HepG2 (cell line): ENCODE measurements around the gene OR1M1. TPM values are rescaled to one million over a fixed set of nuclear protein-coding genes. Genes with fewer than 3 reads are reported as not detected.

ENCODE experiments used
- ADNP ChIP-seq: sonication (generic); formaldehyde crosslinking; IDR thresholded peaks from 2 replicates; pipeline ENCODE4 v1.4.0; 2020; ENCODE audit warnings: missing genetic modification reagents
- ATF2 ChIP-seq: sonication (generic); formaldehyde crosslinking; IDR thresholded peaks from 2 replicates; pipeline ENCODE4 v1.4.0; 2020; ENCODE audit warnings: missing genetic modification reagents
- CBX2 ChIP-seq, 2 experiments: fragments of 200-600 bp in 1 of 2; sonication (generic); formaldehyde crosslinking in 1 of 2; IDR thresholded peaks; 2 replicates each; pipeline versions ENCODE4 v1.7.0 to v1.8.1; 2018 to 2022; ENCODE audit warnings: low read depth in 2 of 2, low read length in 1 of 2, mild to moderate bottlenecking in 1 of 2, missing genetic modification reagents in 1 of 2
- CHD4 ChIP-seq: fragments of 200-600 bp; sonication (generic); IDR thresholded peaks from 2 replicates; pipeline ENCODE4 v1.7.0; 2017; ENCODE audit warnings: mild to moderate bottlenecking, low read length, borderline replicate concordance
- FOXK1 ChIP-seq: sonication (generic); formaldehyde crosslinking; IDR thresholded peaks from 2 replicates; pipeline ENCODE4 v1.4.0; 2020; ENCODE audit warnings: low read depth, missing genetic modification reagents, borderline replicate concordance
- POLR2G ChIP-seq: fragments of 200-400 bp; formaldehyde crosslinking; IDR thresholded peaks from 2 replicates; pipeline ENCODE4 v1.6.1; 2018; ENCODE audit warnings: mild to moderate bottlenecking, low read depth, low read length, moderate library complexity
- PPARG ChIP-seq: conservative IDR thresholded peaks from 2 replicates; pipeline ENCODE4 v1.6.1; 2016; ENCODE audit warnings: missing biosample characterization, missing genetic modification reagents
- RNF2 ChIP-seq: fragments of 450-650 bp; conservative IDR thresholded peaks from 2 replicates; pipeline ENCODE4 v1.6.1; 2016; ENCODE audit warnings: low read depth
- SOX6 ChIP-seq, 2 experiments: fragments of 450-650 bp in 1 of 2; sonication (generic) in 1 of 2; formaldehyde crosslinking in 1 of 2; IDR thresholded peaks; 2 replicates each; pipeline versions ENCODE4 v1.4.0 to v1.6.1; 2017 to 2020; ENCODE audit warnings: antibody characterized with exemption in 1 of 2, mild to moderate bottlenecking in 1 of 2, missing genetic modification reagents in 1 of 2
- TIGD3 ChIP-seq: sonication (generic); formaldehyde crosslinking; IDR thresholded peaks from 2 replicates; pipeline ENCODE4 v1.5.1; 2020; ENCODE audit warnings: mild to moderate bottlenecking, missing genetic modification reagents, borderline replicate concordance
- ZBTB33 ChIP-seq: sonication (generic); formaldehyde crosslinking; IDR thresholded peaks from 2 replicates; pipeline ENCODE4 v1.4.0; 2020; ENCODE audit warnings: missing genetic modification reagents
- ZFP36L1 ChIP-seq: sonication (generic); formaldehyde crosslinking; IDR thresholded peaks from 2 replicates; pipeline ENCODE4 v1.8.0; 2022; ENCODE audit warnings: mild to moderate bottlenecking, missing genetic modification reagents, moderate library complexity
- ZNF121 ChIP-seq: sonication (generic); formaldehyde crosslinking; IDR thresholded peaks from 2 replicates; pipeline ENCODE4 v1.5.0; 2020; ENCODE audit warnings: mild to moderate bottlenecking, missing genetic modification reagents
- ZNF282 ChIP-seq: fragments of 450-650 bp; IDR thresholded peaks from 2 replicates; pipeline ENCODE4 v1.6.1; 2018; ENCODE audit not compliant: partially characterized antibody
- ZNF329 ChIP-seq: sonication (generic); formaldehyde crosslinking; IDR thresholded peaks from 2 replicates; pipeline ENCODE4 v1.9.0; 2021; ENCODE audit warnings: low read depth, mild to moderate bottlenecking, missing genetic modification reagents
- ZNF572 ChIP-seq: sonication (generic); formaldehyde crosslinking; IDR thresholded peaks from 2 replicates; pipeline ENCODE4 v1.5.1; 2020; ENCODE audit warnings: mild to moderate bottlenecking, missing genetic modification reagents
- polyA plus RNA-seq, 8 experiments: library from polyadenylated mRNA; depleted of rRNA in 3 of 8; stranded (reverse) in 7 of 8; unstranded in 1 of 8; fragments of >200 nt; fragmentation: Illumina TruSeq in 4 of 8; extraction: Trizol in 4 of 8; gene quantifications; 2 replicates each; pipeline versions ENCODE4 v1.2.1 to v1.2.3, GENCODE V29; 2011 to 2016; ENCODE audit warnings: low read depth in 4 of 8, missing spikeins in 1 of 8, mixed read lengths in 1 of 8; ENCODE audit not compliant: insufficient read depth in 1 of 8
- total RNA-seq, 5 experiments: library from RNA; depleted of rRNA; stranded (reverse); fragments of >200 nt; fragmentation: Illumina TruSeq; extraction: Trizol; gene quantifications; 2 replicates each; pipeline ENCODE4 v1.2.3, GENCODE V29; 2016; ENCODE audit warnings: low read depth in 1 of 5
- TF ChIP-seq, protein P1 (sequence below): sonication (generic); formaldehyde crosslinking; IDR thresholded peaks from 2 replicates; pipeline ENCODE4 v1.8.1; 2023; ENCODE audit warnings: mild to moderate bottlenecking, missing genetic modification reagents, borderline replicate concordance
- TF ChIP-seq, protein P2 (sequence below): sonication (generic); formaldehyde crosslinking; IDR thresholded peaks from 2 replicates; pipeline ENCODE4 v1.4.0; 2020; ENCODE audit warnings: mild to moderate bottlenecking, missing genetic modification reagents
- TF ChIP-seq, protein P3 (sequence below): sonication (generic); formaldehyde crosslinking; IDR thresholded peaks from 2 replicates; pipeline ENCODE4 v1.8.0; 2022; ENCODE audit warnings: missing genetic modification reagents, mild to moderate bottlenecking, inconsistent platforms, borderline replicate concordance

Gene OR1M1
- total and polyA plus RNA-seq, 2 of the 13 experiments (the other 11 are each of a cell fraction or from before 2014, with no cell fraction given): not detected

DNA sequence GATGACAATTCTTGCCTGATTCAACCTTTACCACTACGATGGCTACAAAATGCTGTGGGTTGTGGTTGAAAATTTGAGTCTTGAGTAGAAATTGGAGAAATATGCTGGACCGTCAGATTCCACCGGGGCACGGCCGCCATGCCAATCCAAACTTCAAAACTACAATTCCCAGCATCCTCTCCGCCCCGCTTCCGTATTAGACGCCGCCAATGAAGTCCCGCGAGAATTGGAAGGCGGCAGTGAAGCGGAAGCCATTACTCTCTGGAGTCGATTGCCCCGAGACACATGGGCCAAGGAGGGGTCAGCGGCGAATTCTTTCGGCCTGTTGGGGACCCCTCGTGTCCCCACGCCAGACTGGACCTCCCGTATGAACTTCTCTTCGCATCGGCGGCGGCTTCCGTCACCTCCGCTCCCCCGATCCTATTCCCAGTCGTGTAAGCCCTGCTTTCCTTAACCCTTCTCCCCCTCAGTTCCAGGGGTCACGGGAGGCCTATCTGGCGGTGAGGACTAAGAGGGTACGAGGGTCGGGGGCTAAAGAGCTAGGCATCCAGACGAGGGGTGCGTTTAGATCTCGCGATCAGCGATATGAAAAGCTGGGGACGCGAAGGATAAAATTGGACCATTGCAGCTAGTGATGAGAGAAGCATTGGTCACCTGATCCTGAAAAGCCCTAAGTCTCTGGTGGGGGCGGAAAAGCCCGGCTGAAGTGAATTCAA is 53.5 kb downstream of the OR1M1 start, which contains the start of gene ZNF317 (continued):
- TF ChIP-seq ATF2 (no peak; the same call in 1 of the 2 replicates), SOX6 (IDR thresholded peaks at IDR 0.05) (no peak), SOX6 (CRISPR knock-in tag; IDR thresholded peaks at IDR 0.05) (peak; percentile 67), CBX2 (IDR thresholded peaks at IDR 0.05; ENCODE audit: low read depth, low read length) (no peak), CBX2 (CRISPR knock-in tag; IDR thresholded peaks at IDR 0.05; ENCODE audit: low read depth) (no peak), RNF2 (no peak), ZNF329 (no peak), ZBTB33 (CRISPR knock-in tag) (no peak), POLR2G (peak; percentile 97), FOXK1 (CRISPR knock-in tag) (peak; percentile 53; the same call in 1 of the 2 replicates), ZNF121 (CRISPR knock-in tag) (no peak), ADNP (CRISPR knock-in tag) (no peak), ZNF572 (CRISPR knock-in tag) (peak; percentile 71; the same call in 1 of the 2 replicates), CHD4 (no peak), TIGD3 (CRISPR knock-in tag) (no peak), ZFP36L1 (no peak), ZNF282 (no peak), PPARG (CRISPR knock-in tag) (no peak)
- TF ChIP-seq, protein P1, sequence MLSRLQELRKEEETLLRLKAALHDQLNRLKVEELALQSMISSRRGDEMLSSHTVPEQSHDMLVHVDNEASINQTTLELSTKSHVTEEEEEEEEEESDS: no peak
- TF ChIP-seq, protein P2, sequence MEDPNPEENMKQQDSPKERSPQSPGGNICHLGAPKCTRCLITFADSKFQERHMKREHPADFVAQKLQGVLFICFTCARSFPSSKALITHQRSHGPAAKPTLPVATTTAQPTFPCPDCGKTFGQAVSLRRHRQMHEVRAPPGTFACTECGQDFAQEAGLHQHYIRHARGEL: peak; percentile 87; the same call in 1 of the 2 replicates
- TF ChIP-seq, protein P3, sequence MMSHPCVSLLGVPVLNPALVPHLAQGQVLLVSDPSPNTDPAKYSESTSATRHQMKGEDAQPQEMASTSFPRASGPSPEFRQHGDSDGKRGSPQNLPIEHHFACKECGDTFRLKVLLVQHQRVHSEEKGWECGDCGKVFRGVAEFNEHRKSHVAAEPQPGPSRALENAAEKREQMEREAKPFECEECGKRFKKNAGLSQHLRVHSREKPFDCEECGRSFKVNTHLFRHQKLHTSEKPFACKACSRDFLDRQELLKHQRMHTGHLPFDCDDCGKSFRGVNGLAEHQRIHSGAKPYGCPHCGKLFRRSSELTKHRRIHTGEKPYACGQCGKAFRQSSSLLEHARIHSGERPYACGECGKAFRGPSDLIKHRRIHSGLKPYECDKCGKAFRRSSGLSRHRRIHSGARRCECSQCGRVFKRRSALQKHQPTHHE (CRISPR knock-in tag): peak; percentile 63; the same call in 1 of the 2 replicates
